Mucosa of gallbladder (tissue), 1 donor: Measurements from ENCODE around the gene DKK1. TPM values are rescaled to one million over a fixed set of nuclear protein-coding genes. Genes with fewer than 3 reads are reported as not detected.
"Not testable (repeated sequence)": the region's sequence is repeated elsewhere in the genome, so short reads cannot be mapped to it uniquely, and the experiment has no call there.

Experiments
- DNase-seq: peaks from one replicate; pipeline ENCODE4 v3.0.0-alpha.2; 2020; ENCODE audit warnings: low spot score
- total RNA-seq: library from RNA; stranded (reverse); gene quantifications from one replicate; pipeline ENCODE4 v1.2.1, GENCODE V29; 2021
- donor health status: DM: no; HTN: no; CAD: no.

Gene DKK1
- total RNA-seq, 1 donor from 2014 or later: 9.3 TPM

DNA sequence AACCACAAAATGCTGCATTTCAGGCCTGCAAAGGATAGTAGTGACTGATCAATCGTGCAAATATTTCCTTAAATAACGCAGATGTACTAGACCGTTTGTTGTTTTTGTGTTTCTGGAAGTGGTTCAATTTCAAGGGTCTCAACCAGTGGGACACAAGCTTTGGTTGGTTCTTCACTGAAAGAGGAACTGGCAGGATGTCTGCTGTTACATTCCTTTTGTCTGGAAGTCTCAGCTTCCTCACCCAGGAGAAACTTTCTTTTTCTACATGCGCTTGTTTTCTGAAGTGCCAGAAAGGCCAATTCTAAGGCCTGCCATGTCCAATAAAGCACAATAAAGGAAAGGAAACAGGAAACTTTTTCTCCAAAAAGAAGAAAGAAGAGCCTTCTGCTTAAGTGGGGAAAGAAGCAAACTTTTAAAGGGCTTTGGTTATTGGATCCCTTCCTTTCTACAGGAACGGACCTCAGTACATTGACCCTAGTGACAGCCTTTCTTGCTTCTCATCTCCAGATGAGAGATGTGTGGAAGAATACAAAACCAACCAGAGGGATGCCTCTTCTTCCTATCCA lies 4.1 kb downstream of the DKK1 start:
- no peak for DNase-seq

DNA sequence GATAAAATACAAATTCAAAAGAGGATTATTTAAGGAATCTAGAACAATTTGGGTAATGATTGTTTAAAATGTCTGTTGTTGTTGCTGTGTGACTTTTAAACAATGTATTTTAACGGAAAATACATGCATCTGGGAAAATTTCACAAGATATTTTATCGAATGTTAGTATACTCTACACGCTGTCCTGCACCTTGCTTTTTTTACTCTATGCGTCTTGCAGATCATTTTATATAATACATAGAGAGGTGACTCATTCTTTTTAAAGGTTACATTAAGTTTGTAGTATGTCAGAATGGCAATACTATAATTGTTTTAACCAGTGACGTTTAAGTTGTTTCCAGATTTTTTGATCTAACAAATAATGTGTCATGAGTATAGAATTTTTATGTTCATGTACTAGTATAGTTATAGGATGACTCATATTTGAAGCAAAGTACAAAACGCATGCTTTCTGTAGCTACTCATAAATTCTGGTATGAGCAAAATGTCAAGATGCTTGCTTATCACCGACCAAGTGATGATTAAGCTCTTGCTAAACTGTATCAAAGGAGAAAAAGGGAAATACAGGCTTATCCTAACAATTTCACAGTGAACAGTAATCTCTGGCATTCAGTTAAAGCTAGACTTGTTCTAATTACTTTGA lies 4.9 kb downstream of the DKK1 start:
- DNase-seq: no peak

DNA sequence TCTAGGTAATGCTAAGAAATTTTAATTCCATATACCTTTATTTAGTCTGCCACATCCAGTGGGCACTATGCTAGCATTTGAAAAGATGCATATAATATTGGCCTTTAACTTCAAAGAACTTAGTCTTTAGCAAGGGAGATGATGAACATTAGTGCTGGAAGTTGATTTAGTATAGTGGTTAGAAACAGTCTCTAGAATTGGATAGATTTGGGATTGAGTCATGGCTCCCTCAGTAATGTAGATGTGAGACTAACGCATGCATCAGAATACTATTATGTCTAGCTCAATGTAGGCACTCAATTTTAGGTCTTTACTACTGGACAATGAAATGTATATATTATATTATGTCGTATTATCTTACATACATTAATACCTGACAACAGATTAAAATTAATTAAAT lies 5.8 kb downstream of the DKK1 start:
- no peak for DNase-seq

- no peak for DNase-seq
Observed at GRCh38 chr10:52322323-52322722, 8.2 kb downstream of the DKK1 start.

DNA sequence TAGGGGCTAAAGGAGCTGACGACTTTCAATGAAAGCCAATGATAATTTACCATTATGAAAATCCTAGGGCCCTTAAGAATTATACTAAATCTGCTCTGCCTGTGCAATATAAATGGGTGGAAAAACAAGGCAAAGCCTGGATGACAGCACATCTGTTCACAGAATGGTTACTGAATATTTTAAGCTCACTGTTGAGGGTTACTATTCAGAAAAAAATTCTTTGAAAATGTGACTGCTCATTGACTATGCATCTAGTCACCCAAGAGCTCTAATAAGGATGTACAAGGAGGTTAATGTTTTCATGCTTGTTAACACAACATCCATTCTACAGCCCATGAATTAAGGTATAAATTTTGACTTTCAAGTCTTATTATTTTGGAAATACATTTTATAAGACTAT lies 8.9 kb downstream of the DKK1 start:
- no peak for DNase-seq

GRCh38 chr10:52326382-52326781 lies 12.3 kb downstream of the DKK1 start:
- DNase-seq: no peak

- DNase-seq: no peak
Observed at GRCh38 chr10:52331638-52332364, 17.7 kb downstream of the DKK1 start.

DNA sequence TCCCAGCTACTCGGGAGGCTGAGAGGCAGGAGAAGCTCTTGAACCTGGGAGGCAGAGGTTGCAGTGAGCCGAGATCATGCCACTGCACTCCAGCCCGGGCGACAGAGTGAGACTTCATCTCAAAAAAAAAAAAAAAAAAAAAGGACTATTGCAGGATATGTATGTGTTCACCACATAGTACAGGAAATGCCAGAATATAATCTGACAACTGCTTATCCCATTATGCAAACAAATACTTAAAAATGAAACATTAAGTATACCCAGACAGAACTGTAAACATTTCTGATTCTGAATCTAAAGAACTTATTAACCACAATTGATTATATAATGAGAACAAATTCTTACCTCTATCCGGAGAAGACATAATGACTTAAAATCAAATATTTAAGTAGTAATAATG lies 18.7 kb downstream of the DKK1 start:
- DNase-seq: no peak

DNA sequence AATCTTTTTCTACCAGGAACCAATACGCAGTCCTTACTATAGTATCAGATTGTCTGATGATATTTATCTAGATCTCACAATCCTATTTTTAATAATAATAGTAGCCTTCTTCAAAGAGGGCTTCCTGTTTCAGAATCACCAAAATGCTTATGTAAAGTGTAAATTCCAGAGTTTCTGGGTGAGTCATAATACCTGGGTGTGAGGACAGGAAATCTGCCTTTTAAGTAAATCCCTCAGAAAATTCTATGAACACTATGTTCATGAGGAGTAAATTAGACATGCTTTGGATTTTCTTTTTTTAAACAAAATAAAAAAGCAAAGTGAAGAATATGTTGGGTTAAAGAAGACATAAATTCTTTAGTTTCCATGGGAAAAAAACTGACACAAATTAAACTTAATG lies 20.5 kb downstream of the DKK1 start:
- DNase-seq: no peak

GRCh38 chr10:52335665-52336064 lies 21.6 kb downstream of the DKK1 start:
- DNase-seq: no peak

DNA sequence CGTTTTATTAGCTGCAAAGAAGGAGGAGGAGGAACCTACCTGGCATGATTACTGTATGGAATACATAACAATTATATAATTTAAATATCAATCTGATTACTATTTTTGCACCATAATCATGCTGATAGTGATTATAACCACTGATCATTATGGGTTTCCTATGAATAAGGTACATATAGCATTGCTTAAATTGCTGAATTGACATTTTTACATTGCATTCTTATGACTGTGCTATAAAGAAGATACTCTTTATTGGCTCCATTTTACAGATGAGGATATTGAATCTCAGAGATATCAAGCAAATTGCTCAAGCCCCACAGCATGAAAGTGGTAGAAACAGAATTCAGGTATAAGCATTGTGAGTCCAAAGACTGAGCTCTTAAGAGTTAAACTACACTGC lies 23.1 kb downstream of the DKK1 start:
- no peak for DNase-seq

GRCh38 chr10:52343439-52343838 lies 29.4 kb downstream of the DKK1 start:
- no peak for DNase-seq

GRCh38 chr10:52346394-52347326 lies 32.6 kb downstream of the DKK1 start:
- no peak for DNase-seq

- DNase-seq: no peak
Observed at GRCh38 chr10:52347327-52347667, 33.2 kb downstream of the DKK1 start.

DNA sequence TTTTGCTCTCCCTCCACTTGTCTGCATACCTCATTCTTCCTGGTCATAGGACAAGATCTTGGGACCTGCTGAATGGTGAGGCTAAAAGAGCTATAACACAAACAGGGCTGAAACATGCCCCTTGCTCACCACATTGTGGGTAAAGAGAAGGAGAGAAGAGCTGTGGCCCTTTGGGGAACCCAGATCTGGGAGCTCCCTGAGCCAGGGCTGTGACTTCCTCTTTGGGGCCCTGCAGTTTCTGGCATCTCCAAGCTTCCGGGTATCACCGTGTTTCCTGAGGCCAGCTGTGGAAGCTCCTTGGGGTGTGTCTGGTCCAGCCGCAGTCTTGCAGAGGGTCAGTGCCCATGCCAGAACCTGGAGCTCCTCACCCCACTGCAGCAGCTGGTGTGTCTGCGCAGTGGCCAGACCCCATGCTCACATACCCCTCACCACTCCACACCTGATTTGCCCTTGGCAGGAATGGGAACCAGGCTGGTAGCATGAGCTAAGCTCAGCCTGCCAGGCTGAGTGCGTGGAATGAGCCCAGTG lies 34.0 kb downstream of the DKK1 start:
- no peak for DNase-seq

GRCh38 chr10:52351914-52352330 lies 37.8 kb downstream of the DKK1 start:
- no peak for DNase-seq

- DNase-seq: no peak
Observed at GRCh38 chr10:52353205-52353604, 39.1 kb downstream of the DKK1 start.

DNA sequence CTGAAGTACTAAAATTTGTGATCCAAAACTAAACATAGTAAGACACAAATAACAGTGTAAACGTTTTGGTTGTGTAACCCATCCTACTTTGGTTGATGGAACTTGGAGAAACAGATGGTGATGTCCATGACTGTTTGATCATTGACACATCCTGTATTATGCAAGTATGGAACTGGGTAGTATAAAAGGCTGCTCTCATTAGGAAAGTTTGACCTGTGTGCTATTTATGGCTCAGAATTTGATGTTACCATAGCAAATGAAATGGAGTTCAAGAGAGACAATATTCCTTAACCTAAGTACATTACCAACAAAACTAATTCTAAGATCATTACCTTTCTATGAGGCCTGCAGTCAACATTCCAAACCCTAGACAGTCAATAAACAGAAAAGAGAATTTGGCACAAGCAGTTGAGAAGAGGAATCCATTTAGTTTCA lies 39.9 kb downstream of the DKK1 start:
- no peak for DNase-seq

DNA sequence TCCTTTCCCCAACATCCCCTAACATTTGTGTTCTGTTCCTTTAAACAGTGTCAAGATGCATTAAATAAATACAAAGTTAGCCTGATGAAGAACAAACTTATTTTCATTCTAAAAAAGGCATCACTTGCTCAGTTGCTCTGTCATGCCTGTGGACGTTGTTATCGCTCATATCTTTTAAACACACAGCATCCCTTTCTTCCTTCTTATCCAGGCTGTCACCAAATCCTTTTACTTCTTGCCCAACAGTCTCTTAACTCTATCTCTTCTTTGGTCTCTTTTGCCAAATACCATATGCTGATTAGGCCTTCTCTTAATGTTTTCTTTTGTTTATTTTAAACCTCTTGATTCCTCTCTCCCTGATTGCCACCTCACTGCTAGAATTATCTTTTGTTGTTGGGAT lies 43.9 kb downstream of the DKK1 start:
- no peak for DNase-seq

- no peak for DNase-seq
Observed at GRCh38 chr10:52359441-52359840, 45.4 kb downstream of the DKK1 start.

DNA sequence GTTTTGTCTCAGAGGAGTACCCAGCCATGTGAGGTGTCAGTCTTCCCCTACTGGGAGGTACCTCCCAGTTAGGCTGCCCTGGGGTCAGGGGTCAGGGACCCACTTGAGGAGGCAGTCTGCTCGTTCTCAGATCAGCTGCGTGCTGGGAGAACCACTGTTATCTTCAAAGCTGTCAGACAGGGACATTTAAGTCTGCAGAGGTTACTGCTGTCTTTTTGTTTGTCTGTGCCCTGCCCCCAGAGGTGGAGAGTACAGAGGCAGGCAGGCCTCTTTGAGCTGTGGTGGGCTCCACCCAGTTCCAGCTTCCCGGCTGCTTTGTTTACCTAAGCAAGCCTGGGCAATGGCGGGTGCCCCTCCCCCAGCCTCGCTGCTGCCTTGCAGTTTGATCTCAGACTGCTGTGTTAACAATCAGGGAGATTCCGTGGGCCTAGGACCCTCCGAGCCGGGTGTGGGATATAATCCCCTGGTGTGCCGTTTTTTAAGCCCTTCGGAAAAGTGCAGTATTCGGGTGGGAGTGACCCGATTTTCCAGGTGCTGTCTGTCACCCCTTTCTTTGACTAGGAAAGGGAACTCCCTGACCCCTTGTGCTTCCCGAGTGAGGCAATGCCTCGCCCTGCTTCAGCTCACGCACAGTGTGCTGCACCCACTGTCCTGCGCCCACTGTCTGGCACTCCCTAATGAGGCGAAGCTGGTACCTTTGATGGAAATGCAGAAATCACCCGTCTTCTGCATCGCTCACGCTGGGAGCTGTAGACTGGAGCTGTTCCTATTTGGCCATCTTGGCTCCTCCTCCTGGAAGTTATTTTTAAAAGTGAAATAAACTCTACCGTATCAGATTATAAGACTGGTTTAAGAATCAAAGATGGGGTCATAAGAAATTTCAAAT lies 51.7 kb downstream of the DKK1 start:
- not testable (repeated sequence) for DNase-seq
